ENCODE measurements around the gene NPAS3. TPM values are rescaled to one million over a fixed set of nuclear protein-coding genes. Genes with fewer than 3 reads are reported as not detected.
A peak's percentile ranks its signal among the peaks of the same experiment; 100 is the strongest.

The NPAS3 gene
- polyA plus RNA-seq, 4 donors: 0.30 to 0.81 (median 0.62) TPM; not detected in 1

DNA sequence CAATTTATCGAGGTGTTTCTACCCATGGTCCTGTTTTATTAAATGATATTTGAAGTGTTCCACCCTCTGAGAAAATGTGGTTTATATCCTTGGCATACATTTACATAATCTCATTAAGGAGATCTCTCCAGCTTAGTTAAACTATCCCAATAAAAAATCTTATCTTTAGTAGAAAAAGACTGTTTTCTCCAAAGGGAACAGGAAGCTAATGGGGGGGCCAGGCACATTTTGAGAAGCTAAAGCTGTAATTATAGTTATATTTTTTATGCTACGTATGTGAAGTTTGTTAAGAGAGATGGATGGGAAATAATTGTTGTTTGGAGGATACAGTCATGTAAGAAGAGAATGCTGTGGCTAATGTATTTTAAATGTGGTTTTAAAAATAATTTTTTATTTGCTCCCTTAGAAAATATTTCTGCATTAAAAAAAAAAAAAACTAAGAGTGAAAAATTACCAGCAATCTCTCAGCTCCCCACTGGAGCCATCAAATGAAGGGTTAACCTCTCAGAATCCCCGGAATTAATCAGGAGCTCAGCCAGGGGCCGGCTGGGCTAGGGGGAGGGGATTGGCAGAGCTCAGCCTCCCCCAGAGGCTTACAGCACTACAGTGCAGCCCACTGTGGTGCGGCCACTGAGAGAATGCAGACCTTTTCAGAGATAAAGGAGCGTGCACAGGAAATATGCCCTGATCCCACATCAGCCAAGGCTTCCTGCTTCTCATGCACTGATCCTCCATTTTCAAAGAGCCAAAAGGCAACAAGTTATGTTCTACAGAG is 826.4 kb downstream of the NPAS3 start:
- Histone ChIP-seq H3K27me3 (ENCODE audit: control insufficient read depth in 3 of 3, insufficient read depth in 3 of 3, low read length in 3 of 3) (no peaks in the 10 kb centered on the region), H3K27ac (ENCODE audit: low read depth in 1 of 3, low read length in 2 of 3) (no peak overlapping the region), H3K9me3 (ENCODE audit: control insufficient read depth in 2 of 2, insufficient read depth in 1 of 2, low read depth in 1 of 2, low read length in 1 of 2) (no peaks in the 10 kb centered on the region), H3K36me3 (ENCODE audit: control insufficient read depth in 3 of 3, insufficient read depth in 2 of 3, low read depth in 1 of 3, low read length in 3 of 3) (no peaks in the 10 kb centered on the region), H3K4me1 (ENCODE audit: control insufficient read depth in 3 of 3, insufficient read depth in 2 of 3, low read depth in 1 of 3, low read length in 2 of 3) (no peaks in the 10 kb centered on the region), H3K4me3 (ENCODE audit: low read depth in 1 of 3, low read length in 3 of 3) (no peak overlapping the region)
- 39 to 55% (median 51%) methylated on average over 6 of the region's 6 CpGs for WGBS, 3 donors
- no peak for FAIRE-seq
- DNase-seq: no peak

GRCh38 chr14:33767586-33768457 is 829.1 kb downstream of the NPAS3 start:
- Histone ChIP-seq H3K36me3 (ENCODE audit: control insufficient read depth in 3 of 3, insufficient read depth in 2 of 3, low read depth in 1 of 3, low read length in 3 of 3) (no peaks in the 10 kb centered on the region), H3K4me1 (ENCODE audit: control insufficient read depth in 3 of 3, insufficient read depth in 2 of 3, low read depth in 1 of 3, low read length in 2 of 3) (no peaks in the 10 kb centered on the region), H3K4me3 (ENCODE audit: low read depth in 1 of 3, low read length in 3 of 3) (no peak overlapping the region), H3K9me3 (ENCODE audit: control insufficient read depth in 2 of 2, insufficient read depth in 1 of 2, low read depth in 1 of 2, low read length in 1 of 2) (no peaks in the 10 kb centered on the region), H3K27me3 (ENCODE audit: control insufficient read depth in 3 of 3, insufficient read depth in 3 of 3, low read length in 3 of 3) (no peaks in the 10 kb centered on the region), H3K27ac (ENCODE audit: low read depth in 1 of 3, low read length in 2 of 3) (no peak overlapping the region)
- FAIRE-seq (no peak), DNase-seq (no peak)
- WGBS, 3 donors: 80 to 91% (median 81%) methylated on average over 7 of the region's 7 CpGs

DNA sequence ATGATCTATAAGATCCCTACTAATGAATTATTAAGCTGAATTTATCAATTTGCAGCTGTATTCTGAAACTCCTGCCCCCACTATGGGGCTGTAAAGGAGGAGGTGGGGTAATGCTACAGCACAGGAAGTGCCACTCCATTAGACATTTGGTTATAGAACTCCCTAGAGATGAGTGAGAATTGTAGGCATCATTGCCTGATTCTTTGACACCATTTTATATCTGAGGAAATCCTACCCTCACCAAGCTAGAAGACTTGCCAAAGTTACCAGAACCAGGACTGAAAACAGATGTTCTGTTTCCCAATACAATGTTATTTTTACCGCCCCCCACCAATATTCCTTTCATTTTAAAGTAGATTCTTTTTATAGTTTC is 829.8 kb downstream of the NPAS3 start:
- no peaks in the 10 kb centered on the region for H3K9me3 ChIP-seq (ENCODE audit: control insufficient read depth in 2 of 2, insufficient read depth in 1 of 2, low read depth in 1 of 2, low read length in 1 of 2)
- no peaks in the 10 kb centered on the region for H3K4me1 ChIP-seq (ENCODE audit: control insufficient read depth in 3 of 3, insufficient read depth in 2 of 3, low read depth in 1 of 3, low read length in 2 of 3)
- H3K36me3 ChIP-seq (ENCODE audit: control insufficient read depth in 3 of 3, insufficient read depth in 2 of 3, low read depth in 1 of 3, low read length in 3 of 3): no peaks in the 10 kb centered on the region
- H3K4me3 ChIP-seq (ENCODE audit: low read depth in 1 of 3, low read length in 3 of 3): no peak overlapping the region
- DNase-seq: no peak
- no peaks in the 10 kb centered on the region for H3K27me3 ChIP-seq (ENCODE audit: control insufficient read depth in 3 of 3, insufficient read depth in 3 of 3, low read length in 3 of 3)
- FAIRE-seq: no peak
- H3K27ac ChIP-seq (ENCODE audit: low read depth in 1 of 3, low read length in 2 of 3): no peak overlapping the region
- WGBS, 3 donors: 44 to 93% (median 65%) methylated on average over 1 of the region's 1 CpG

- Histone ChIP-seq H3K27me3 (ENCODE audit: control insufficient read depth in 3 of 3, insufficient read depth in 3 of 3, low read length in 3 of 3) (no peaks in the 10 kb centered on the region), H3K27ac (ENCODE audit: low read depth in 1 of 3, low read length in 2 of 3) (no peak overlapping the region), H3K36me3 (ENCODE audit: control insufficient read depth in 3 of 3, insufficient read depth in 2 of 3, low read depth in 1 of 3, low read length in 3 of 3) (no peaks in the 10 kb centered on the region), H3K9me3 (ENCODE audit: control insufficient read depth in 2 of 2, insufficient read depth in 1 of 2, low read depth in 1 of 2, low read length in 1 of 2) (no peaks in the 10 kb centered on the region), H3K4me3 (ENCODE audit: low read depth in 1 of 3, low read length in 3 of 3) (no peak overlapping the region), H3K4me1 (ENCODE audit: control insufficient read depth in 3 of 3, insufficient read depth in 2 of 3, low read depth in 1 of 3, low read length in 2 of 3) (peaks cover 0 to 5% (median 2%) of the 10 kb centered on the region in 3 donors)
- DNase-seq (peak in 1 of 2 donors; percentile 22), FAIRE-seq (no peak)
- WGBS, 3 donors: 83 to 86% (median 84%) methylated on average over 8 of the region's 8 CpGs
Observed at GRCh38 chr14:33773205-33774030, 834.7 kb downstream of the NPAS3 start.

- Histone ChIP-seq H3K27ac (ENCODE audit: low read depth in 1 of 3, low read length in 2 of 3) (no peak overlapping the region), H3K4me3 (ENCODE audit: low read depth in 1 of 3, low read length in 3 of 3) (no peak overlapping the region), H3K9me3 (ENCODE audit: control insufficient read depth in 2 of 2, insufficient read depth in 1 of 2, low read depth in 1 of 2, low read length in 1 of 2) (no peaks in the 10 kb centered on the region), H3K36me3 (ENCODE audit: control insufficient read depth in 3 of 3, insufficient read depth in 2 of 3, low read depth in 1 of 3, low read length in 3 of 3) (no peaks in the 10 kb centered on the region), H3K4me1 (ENCODE audit: control insufficient read depth in 3 of 3, insufficient read depth in 2 of 3, low read depth in 1 of 3, low read length in 2 of 3) (peaks cover 0 to 10% (median 2%) of the 10 kb centered on the region in 3 donors), H3K27me3 (ENCODE audit: control insufficient read depth in 3 of 3, insufficient read depth in 3 of 3, low read length in 3 of 3) (no peaks in the 10 kb centered on the region)
- DNase-seq (no peak), FAIRE-seq (no peak)
- WGBS, 3 donors: 92 to 94% (median 94%) methylated on average over 11 of the region's 11 CpGs
Observed at GRCh38 chr14:33774161-33774560, 835.5 kb downstream of the NPAS3 start.

GRCh38 chr14:33774723-33775470 is 836.2 kb downstream of the NPAS3 start:
- Histone ChIP-seq H3K4me1 (ENCODE audit: control insufficient read depth in 3 of 3, insufficient read depth in 2 of 3, low read depth in 1 of 3, low read length in 2 of 3) (peaks cover 0 to 14% (median 2%) of the 10 kb centered on the region in 3 donors), H3K9me3 (ENCODE audit: control insufficient read depth in 2 of 2, insufficient read depth in 1 of 2, low read depth in 1 of 2, low read length in 1 of 2) (no peaks in the 10 kb centered on the region), H3K4me3 (ENCODE audit: low read depth in 1 of 3, low read length in 3 of 3) (no peak overlapping the region), H3K27ac (ENCODE audit: low read depth in 1 of 3, low read length in 2 of 3) (no peak overlapping the region), H3K27me3 (ENCODE audit: control insufficient read depth in 3 of 3, insufficient read depth in 3 of 3, low read length in 3 of 3) (no peaks in the 10 kb centered on the region), H3K36me3 (ENCODE audit: control insufficient read depth in 3 of 3, insufficient read depth in 2 of 3, low read depth in 1 of 3, low read length in 3 of 3) (no peaks in the 10 kb centered on the region)
- FAIRE-seq (no peak), DNase-seq (peak; percentile 15 to 56)
- 55 to 71% (median 59%) methylated on average over 11 of the region's 11 CpGs for WGBS, 3 donors

DNA sequence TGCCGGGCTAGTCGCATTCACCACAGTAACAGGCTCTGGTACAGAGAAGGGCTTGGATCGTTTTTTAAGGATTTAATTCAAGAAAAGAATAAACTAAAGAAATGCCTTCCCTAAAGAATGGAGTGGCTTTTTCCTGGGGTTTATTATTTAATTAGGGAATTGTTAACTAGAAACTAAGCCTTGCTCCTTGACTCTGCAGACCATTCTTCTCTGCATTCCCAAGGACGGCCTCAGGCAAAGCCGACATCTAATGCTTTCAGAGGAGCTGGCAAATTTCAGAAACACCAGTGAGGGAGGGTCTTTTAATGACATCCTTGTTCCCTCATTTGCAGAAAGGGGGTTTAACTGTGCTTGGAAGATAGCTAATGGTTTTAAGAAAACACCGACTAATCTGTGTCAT is 838.2 kb downstream of the NPAS3 start:
- no peaks in the 10 kb centered on the region for H3K9me3 ChIP-seq (ENCODE audit: control insufficient read depth in 2 of 2, insufficient read depth in 1 of 2, low read depth in 1 of 2, low read length in 1 of 2)
- FAIRE-seq: no peak
- WGBS, 3 donors: 93 to 97% (median 94%) methylated on average over 6 of the region's 6 CpGs

More for the DNA sequence above, 838.2 kb downstream of the NPAS3 start:
- peaks cover 0 to 16% (median 2%) of the 10 kb centered on the region in 3 donors for H3K4me1 ChIP-seq (ENCODE audit: control insufficient read depth in 3 of 3, insufficient read depth in 2 of 3, low read depth in 1 of 3, low read length in 2 of 3)
- H3K27me3 ChIP-seq (ENCODE audit: control insufficient read depth in 3 of 3, insufficient read depth in 3 of 3, low read length in 3 of 3): no peaks in the 10 kb centered on the region
- H3K36me3 ChIP-seq (ENCODE audit: control insufficient read depth in 3 of 3, insufficient read depth in 2 of 3, low read depth in 1 of 3, low read length in 3 of 3): no peaks in the 10 kb centered on the region
- H3K4me3 ChIP-seq (ENCODE audit: low read depth in 1 of 3, low read length in 3 of 3): no peak overlapping the region
- DNase-seq: no peak
- H3K27ac ChIP-seq (ENCODE audit: low read depth in 1 of 3, low read length in 2 of 3): no peak overlapping the region
